ENCODE measurements around the gene MMP17.
A peak's percentile ranks its signal among the peaks of the same experiment; 100 is the strongest.

MMP17 gene

GRCh38 chr12:131892711-131893604, 64.8 kb downstream of the MMP17 start:
- TF ChIP-seq CTCF (conservative IDR thresholded peaks at IDR 0.05; ENCODE audit: low read length) = no peak
- no peak overlapping the region for H3K4me3 ChIP-seq (ENCODE audit: low read length)
- DNase-seq (ENCODE audit: low read depth) = no peak

- 0 out of 2 replicates have a peak overlapping the region, but pooled peaks have one; percentile 17 for H3K4me3 ChIP-seq (ENCODE audit: low read length)
- no peak for TF ChIP-seq CTCF (conservative IDR thresholded peaks at IDR 0.05; ENCODE audit: low read length)
- DNase-seq (ENCODE audit: low read depth) = no peak
Observed at GRCh38 chr12:131893605-131894312, 65.6 kb downstream of the MMP17 start.

- no peak for TF ChIP-seq CTCF (conservative IDR thresholded peaks at IDR 0.05; ENCODE audit: low read length)
- H3K4me3 ChIP-seq (ENCODE audit: low read length) = peak within 1 kb of the TSS; percentile 79
- DNase-seq (ENCODE audit: low read depth) = peak; percentile 78
Observed at GRCh38 chr12:131894313-131894860, 66.2 kb downstream of the MMP17 start, which contains the start of gene ULK1. ULK1 (plus strand) TSS chr12:131894622; CDS start chr12:131895002, 380 bp downstream.

- H3K4me3 ChIP-seq (ENCODE audit: low read length) = peak overlapping the region; percentile 79
- no peak for TF ChIP-seq CTCF (conservative IDR thresholded peaks at IDR 0.05; ENCODE audit: low read length)
- DNase-seq (ENCODE audit: low read depth) = no peak
Observed at GRCh38 chr12:131894981-131895639, 66.9 kb downstream of the MMP17 start.

- DNase-seq (ENCODE audit: low read depth) = no peak
- H3K4me3 ChIP-seq (ENCODE audit: low read length) = peak overlapping the region; percentile 79
- no peak for TF ChIP-seq CTCF (conservative IDR thresholded peaks at IDR 0.05; ENCODE audit: low read length)
Observed at GRCh38 chr12:131895640-131896079, 67.5 kb downstream of the MMP17 start.

- TF ChIP-seq CTCF (conservative IDR thresholded peaks at IDR 0.05; ENCODE audit: low read length) = no peak
- peak; percentile 89 for DNase-seq (ENCODE audit: low read depth)
- H3K4me3 ChIP-seq (ENCODE audit: low read length) = peak overlapping the region; percentile 79
Observed at GRCh38 chr12:131896080-131896810, 68.1 kb downstream of the MMP17 start.
